NCI-H2196 treated with DMSO at 0.1 percent for 48 hours (cell line): ENCODE measurements around the gene STK24.
"Not testable (repeated sequence)": the region's sequence is repeated elsewhere in the genome, so short reads cannot be mapped to it uniquely, and the experiment has no call there.

Experiments used
- DNase-seq: peaks from one replicate; lab custom pipeline; 2025; ENCODE audit not compliant: unreplicated experiment; lab: John Stamatoyannopoulos, UW

STK24 gene

GRCh38 chr13:98582947-98583346 is 6.0 kb upstream of the STK24 start:
- DNase-seq: no peak

- no peak for DNase-seq
Observed at GRCh38 chr13:98581971-98582702, 5.2 kb upstream of the STK24 start.

- DNase-seq: no peak
Observed at GRCh38 chr13:98581381-98581780, 4.5 kb upstream of the STK24 start.

GRCh38 chr13:98580420-98580819 is 3.5 kb upstream of the STK24 start:
- DNase-seq: no peak

GRCh38 chr13:98577836-98578285 is 954 bp upstream of the STK24 start:
- DNase-seq: no peak

- DNase-seq: no peak
Observed at GRCh38 chr13:98576200-98576945, 534 bp downstream of the STK24 start.

GRCh38 chr13:98575904-98576199 is 1.1 kb downstream of the STK24 start:
- no peak for DNase-seq

- DNase-seq: no peak
Observed at GRCh38 chr13:98575009-98575903, 1.7 kb downstream of the STK24 start.

GRCh38 chr13:98571955-98572662 is 4.8 kb downstream of the STK24 start:
- DNase-seq: no peak

- DNase-seq: no peak
Observed at GRCh38 chr13:98570929-98571372, 6.0 kb downstream of the STK24 start.

GRCh38 chr13:98569494-98570367 is 7.2 kb downstream of the STK24 start:
- DNase-seq: not testable (repeated sequence)

GRCh38 chr13:98568918-98569317 is 8.0 kb downstream of the STK24 start:
- DNase-seq: no peak

- DNase-seq: no peak
Observed at GRCh38 chr13:98567140-98567539, 9.8 kb downstream of the STK24 start.

- no peak for DNase-seq
Observed at GRCh38 chr13:98565726-98566565, 11.0 kb downstream of the STK24 start.

GRCh38 chr13:98564204-98564603 is 12.7 kb downstream of the STK24 start:
- no peak for DNase-seq

- DNase-seq: no peak
Observed at GRCh38 chr13:98563071-98563470, 13.8 kb downstream of the STK24 start.

GRCh38 chr13:98559169-98559568 is 17.7 kb downstream of the STK24 start:
- DNase-seq: no peak

- no peak for DNase-seq
Observed at GRCh38 chr13:98557937-98558792, 18.7 kb downstream of the STK24 start.
